Stimulated activated CD4-positive, alpha-beta T cell treated with anti-CD3 and anti-CD28 coated beads, Interleukin-4, amount 100 ng/mL, for 24 hours (primary cell): ENCODE measurements around the gene SPRR1B.
"Not testable (repeated sequence)": the region's sequence is repeated elsewhere in the genome, so short reads cannot be mapped to it uniquely, and the experiment has no call there.

ENCODE experiments used
- DNase-seq: peaks from one replicate; pipeline ENCODE4 v3.0.0-alpha.2; 2020

SPRR1B gene, protein sequence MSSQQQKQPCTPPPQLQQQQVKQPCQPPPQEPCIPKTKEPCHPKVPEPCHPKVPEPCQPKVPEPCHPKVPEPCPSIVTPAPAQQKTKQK

DNA sequence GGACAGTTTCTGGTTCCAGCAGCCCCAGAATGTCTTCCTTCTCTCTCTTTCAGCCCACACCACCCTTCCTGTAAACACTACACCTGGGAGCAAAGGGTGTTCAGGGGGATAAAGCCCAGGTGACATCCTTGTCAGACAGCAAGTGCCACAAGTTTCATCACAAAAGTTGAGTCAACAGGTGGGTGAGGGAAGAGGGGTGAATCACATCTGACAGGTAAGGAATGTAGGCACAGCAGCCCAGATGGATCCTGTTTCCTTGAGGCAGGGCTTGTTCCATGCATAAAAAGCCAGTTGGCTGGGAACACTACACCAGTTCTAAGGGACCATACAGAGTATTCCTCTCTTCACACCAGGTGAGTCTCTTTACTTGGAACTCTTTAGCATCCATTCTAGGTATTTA lies at the start of gene SPRR1B:
Gene SPRR1B, plus strand, starts transcription at position 309 of the 400 bp plus-strand sequence. CDS start 1,143 bp downstream, outside the sequence.
- no peak for DNase-seq

GRCh38 chr1:152982076-152982475 lies 48.9 kb upstream of the SPRR1B start:
- no peak for DNase-seq

DNA sequence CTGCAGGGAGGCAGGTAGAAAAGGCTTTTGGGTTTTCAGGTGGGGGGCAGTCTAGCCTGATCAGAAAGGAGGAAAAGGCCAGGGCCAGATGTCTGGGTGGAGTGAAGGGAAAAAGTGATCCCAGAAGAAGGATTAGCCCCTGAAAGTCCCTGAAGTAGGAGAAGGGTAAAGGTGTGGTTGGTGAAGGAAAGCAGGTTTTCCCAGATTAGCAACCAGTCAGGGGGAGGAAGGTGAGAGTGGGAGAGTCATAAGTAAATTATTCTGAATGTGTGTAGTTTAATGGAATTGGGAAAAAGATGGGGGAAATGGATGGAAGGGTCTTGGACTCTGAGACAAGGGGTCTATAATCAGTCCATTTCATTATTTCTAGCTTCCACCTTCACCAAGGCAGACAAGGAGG lies 47.8 kb upstream of the SPRR1B start:
- no peak for DNase-seq

GRCh38 chr1:152983743-152984142 lies 47.3 kb upstream of the SPRR1B start, which contains the start of gene SPRR1A:
Gene SPRR1A (plus strand): TSS chr1:152984081. CDS start chr1:152985231, 1,150 bp downstream.
- DNase-seq, result no peak

DNA sequence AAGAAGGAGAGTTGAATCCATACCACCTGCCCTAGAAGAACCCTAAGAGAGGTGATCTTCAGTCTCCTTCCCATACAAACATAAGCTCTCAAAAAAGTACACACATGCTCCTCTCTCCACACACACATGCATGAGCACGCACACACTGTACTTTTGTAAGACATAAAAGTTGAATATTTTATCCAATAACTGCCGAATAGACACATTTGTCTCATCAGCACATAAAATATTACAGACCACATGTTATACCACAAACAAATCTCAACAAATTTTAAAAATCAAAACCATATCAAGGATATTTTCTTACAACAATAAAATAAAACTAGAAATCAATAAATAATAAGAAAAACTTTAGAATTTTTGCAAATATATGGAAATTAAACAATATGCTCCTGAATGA lies 44.4 kb upstream of the SPRR1B start:
- no peak for DNase-seq

GRCh38 chr1:152993186-152993585 lies 37.8 kb upstream of the SPRR1B start:
- DNase-seq, result no peak

- DNase-seq, result no peak
These were observed 35.2 kb upstream of the SPRR1B start for GRCh38 chr1:152995842-152996241.

GRCh38 chr1:152996633-152997400 lies 34.2 kb upstream of the SPRR1B start:
- DNase-seq, result no peak

DNA sequence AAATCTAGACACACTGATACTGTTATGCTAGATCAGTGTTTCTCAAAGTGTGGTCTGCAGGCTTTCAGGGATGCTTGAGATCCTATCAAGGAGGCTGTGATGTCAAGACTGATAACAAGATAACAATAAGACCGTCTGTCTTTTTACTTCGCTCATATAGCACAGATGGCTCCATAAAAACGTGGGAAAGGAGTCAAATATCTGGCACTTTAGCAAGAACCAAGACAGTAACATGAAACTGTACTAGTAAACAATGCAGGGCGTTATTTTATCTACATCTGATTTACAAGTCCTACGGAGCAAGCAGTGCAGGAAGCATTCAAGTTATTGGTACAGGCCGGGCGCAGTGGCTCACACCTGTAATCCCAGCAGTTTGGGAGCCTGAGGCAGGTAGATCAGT lies 33.1 kb upstream of the SPRR1B start:
- no peak for DNase-seq

DNA sequence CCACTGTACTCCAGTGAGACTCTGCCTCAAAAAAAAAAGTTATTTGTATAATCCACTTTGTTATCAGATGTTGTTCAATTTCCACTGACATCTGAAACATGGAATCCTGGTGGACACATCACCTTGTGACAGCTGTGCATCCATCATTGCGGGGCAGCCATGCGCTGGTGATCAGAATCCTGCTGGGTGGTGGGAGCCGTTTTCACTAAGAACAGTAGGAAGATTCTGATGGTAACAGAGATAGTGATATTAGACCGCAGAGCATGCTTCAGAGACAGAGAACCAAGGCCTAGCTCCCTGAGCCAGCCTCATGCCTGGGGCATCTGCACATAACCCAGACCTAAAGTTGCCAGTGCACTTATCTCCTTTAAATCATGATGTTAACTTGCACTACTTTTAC lies 32.5 kb upstream of the SPRR1B start:
- no peak for DNase-seq

GRCh38 chr1:152999818-153000217 lies 31.2 kb upstream of the SPRR1B start:
- no peak for DNase-seq

DNA sequence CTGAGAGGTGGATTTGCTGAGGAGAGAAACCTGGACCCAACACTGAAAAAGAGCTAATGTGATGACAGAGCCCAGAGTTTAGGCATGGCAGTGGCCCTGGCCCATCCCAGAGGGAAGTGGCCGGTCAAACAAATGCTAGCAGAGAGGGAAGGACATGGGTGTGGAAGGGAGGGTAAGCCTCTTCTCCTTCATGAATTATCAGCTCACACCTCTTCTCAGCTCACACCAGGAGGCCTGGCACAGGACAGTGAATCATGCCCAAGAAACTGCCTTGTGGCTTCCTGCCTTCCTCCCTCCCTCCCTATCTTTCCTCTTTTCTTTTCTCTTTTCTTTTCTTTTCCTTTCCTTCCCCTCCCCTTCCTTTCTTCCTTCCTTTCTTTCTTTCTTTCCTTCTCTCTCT lies 30.7 kb upstream of the SPRR1B start:
- DNase-seq, result no peak

- no peak for DNase-seq
These were observed 29.6 kb upstream of the SPRR1B start, which contains the start of gene SPRR3 for GRCh38 chr1:153001382-153001781. Gene SPRR3 (plus strand): TSS chr1:153001749. CDS start chr1:153003021, 1,272 bp downstream.

- not testable (repeated sequence) for DNase-seq
These were observed 19.7 kb upstream of the SPRR1B start for GRCh38 chr1:153011235-153011758.

DNA sequence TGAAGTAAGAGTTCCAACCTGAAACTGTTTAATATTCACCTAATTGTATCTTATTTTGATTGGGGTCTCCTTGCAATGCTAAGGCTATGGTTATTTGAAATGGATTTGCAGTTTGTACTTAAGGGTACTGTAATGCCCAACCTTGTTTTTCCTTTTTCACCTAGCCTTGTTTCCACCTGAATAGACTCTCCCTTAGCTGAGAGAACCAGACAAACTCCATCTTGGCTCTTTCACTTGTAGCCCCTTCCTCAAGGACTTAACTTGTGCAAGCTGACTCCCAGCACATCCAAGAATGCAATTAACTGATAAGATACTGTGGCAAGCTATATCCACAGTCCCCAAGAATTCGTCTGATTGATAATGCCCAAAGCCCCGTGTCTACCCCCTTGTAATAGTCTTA lies 9.2 kb upstream of the SPRR1B start:
- DNase-seq, result not testable (repeated sequence)

- DNase-seq, result not testable (repeated sequence)
These were observed 8.7 kb upstream of the SPRR1B start for GRCh38 chr1:153022340-153022739.

GRCh38 chr1:153023109-153023508 lies 7.9 kb upstream of the SPRR1B start:
- DNase-seq, result no peak

GRCh38 chr1:153024413-153024812 lies 6.6 kb upstream of the SPRR1B start:
- no peak for DNase-seq

DNA sequence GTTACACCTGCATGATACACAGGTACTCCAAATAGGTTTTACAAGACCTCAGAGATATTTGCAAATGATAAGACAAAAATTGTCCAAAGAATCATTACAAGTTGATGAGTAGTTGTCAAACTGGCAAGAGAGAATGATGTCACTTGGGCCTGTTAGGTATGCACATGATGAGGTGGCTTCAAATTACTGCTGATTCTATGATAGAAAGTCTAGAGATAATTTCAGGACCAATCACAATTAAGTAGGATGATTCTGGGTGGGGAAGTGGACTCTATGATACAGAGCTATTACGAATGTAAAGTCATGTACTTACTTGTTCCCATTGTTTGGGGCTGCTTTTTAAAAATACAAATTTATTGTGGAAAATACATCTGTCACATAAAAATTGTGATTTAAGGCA lies 5.2 kb upstream of the SPRR1B start:
- DNase-seq, result no peak

- no peak for DNase-seq
These were observed 2.2 kb upstream of the SPRR1B start for GRCh38 chr1:153028766-153029165.

GRCh38 chr1:153032073-153032472 lies 1.1 kb downstream of the SPRR1B start:
- no peak for DNase-seq

GRCh38 chr1:153032677-153033308 lies 1.8 kb downstream of the SPRR1B start:
- no peak for DNase-seq

DNA sequence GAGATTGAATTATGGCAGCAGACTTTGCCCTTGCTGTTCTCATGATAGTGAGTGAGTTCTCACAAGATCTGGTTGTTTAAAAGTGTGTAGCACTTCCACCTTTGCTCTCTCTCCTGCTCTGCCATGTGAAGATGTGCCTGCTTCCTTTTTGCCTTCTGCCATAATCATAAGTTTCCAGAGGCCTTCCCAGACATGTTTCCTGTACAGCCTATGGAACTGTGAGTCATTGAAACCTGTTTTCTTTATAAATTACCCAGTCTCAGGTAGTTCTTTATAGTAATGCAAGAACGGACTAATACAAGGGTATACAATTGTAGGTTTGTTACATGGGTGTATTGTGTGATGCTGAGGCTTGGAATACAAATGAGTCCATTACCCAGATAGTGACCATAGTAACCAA lies 4.2 kb downstream of the SPRR1B start:
- no peak for DNase-seq
